NCI-H2227 (cell line): Measurements from ENCODE around the gene SYT13.

Experiments used
- DNase-seq: peaks from one replicate; lab custom pipeline; 2025; ENCODE audit not compliant: unreplicated experiment; lab: John Stamatoyannopoulos, UW

SYT13 gene

DNA sequence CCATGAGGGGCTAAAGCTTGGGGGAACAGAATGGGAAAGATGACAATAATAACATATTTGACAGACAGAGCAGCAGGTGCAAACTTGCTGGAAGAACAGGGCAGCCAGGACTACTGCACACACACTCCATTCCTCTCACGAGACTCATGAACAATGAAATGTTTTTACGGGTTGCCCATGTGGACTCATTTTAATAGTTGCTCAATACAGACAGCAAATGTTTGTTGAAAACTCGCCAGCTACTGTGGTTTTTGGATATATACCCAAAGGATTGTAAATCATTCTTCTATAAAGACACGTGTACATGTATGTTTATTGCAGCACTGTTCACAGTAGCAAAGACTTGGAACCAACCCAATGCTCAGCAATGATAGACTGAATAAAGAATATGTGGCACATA, 10.3 kb downstream of the SYT13 start:
- no peak for DNase-seq

DNA sequence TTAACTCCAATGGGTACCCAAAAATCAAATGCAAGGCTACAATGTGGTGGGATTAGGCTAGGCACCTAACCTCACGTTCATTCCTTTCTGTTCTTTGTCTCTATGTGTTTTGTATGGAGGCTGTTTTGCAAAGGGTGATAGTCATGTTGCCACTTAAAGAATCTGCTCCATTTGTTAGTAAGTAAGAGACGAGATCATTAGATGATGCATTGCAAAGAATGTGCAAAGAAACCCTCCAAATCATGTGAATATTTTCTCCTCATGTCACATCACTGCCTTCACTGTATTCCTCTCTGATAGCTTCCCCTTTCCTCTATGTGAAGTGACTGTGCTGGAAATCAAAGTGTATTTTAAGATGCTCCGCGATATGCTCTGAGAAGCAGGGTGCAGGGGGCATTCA, 11.9 kb downstream of the SYT13 start:
- no peak for DNase-seq

DNA sequence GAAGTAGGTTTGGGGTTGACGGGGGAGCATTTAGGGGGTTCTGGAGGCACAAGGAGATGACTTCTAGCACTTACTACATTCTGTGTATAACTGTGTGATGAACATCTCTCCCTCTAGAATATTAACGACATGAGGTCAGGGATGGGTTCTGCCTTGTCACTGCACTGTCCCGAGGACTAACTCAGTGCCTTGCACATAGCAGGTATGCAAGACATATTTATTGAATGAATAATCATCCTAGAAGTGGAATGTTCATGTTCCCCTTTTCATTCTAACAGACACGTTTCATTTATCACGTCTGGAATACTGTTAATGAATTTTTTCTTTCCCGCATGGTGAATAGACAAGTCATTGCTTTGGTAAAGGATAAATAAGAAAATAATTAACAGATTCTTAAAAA, 12.6 kb downstream of the SYT13 start:
- DNase-seq = no peak

DNA sequence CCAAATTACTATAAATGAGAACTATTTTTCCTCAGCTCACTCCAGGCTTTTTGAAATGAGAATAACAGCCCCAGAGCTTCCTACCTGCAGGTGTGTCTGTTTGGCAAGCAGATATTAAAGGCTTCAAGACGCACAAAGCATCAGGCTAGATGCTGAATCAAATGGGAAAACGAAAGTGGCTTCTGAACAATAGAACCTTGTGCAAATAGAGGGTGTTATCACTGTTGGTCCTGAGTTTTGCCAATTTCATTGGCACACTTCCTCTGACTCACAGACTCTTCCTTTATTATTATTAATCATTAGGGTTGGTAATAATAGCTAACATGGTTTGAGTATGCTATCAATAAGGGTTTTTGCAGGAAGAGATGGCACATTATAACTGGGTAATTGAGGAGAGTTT, 13.4 kb downstream of the SYT13 start:
- DNase-seq = no peak

DNA sequence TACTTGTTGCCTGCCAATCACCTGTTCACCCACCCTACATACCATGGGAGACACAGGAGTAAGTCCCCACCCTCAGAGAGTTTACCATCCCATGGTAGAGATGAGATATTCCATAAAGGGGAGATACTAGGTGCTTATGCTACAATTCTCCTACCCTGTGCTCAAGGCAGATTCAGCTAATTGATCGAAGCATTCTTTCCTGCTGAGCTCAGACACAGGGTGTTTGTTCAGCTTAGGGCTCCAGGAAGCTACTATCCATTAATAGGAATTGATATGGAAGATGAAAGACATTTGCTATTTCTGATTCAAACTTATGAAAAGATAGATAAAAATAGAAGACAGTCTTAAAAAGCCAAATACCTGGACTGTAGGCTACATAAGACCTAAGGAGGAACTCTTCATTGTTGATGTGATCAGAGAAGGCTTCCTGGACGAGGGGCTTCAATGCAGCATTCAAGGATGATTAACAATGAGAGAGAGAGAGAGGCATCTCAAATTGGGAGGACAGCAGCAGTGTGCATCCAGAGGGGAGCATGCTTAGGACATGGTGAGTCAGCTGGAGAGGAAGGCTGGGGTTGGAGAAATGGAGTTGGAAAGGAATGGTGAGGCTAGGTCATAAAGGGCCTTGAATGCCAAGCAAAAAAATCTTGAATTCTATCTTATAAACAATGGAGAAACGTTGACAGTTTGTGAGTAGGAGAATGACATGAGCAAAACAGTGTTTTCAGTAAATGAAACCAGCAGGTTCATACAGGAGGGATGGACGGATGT, 15.0 kb downstream of the SYT13 start:
- DNase-seq = no peak

DNA sequence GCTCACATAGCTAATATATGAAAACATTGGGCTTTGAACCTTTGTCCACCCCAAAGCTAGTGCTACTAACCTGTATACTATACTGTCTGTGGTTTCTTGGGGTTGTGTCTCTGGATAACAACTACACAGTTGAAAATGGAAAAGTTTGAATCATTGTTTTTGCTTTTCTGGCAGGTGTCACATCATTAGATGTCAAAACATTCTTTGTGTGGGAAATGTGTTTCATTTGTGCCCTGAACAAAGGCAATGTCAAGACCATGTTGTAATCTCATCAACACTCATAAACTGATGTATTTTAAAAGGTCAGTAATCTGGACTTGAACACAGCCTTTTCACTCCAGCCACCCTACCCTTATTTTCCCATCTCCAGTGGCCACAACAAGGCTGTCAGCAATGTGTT, 16.5 kb downstream of the SYT13 start:
- DNase-seq = no peak

DNA sequence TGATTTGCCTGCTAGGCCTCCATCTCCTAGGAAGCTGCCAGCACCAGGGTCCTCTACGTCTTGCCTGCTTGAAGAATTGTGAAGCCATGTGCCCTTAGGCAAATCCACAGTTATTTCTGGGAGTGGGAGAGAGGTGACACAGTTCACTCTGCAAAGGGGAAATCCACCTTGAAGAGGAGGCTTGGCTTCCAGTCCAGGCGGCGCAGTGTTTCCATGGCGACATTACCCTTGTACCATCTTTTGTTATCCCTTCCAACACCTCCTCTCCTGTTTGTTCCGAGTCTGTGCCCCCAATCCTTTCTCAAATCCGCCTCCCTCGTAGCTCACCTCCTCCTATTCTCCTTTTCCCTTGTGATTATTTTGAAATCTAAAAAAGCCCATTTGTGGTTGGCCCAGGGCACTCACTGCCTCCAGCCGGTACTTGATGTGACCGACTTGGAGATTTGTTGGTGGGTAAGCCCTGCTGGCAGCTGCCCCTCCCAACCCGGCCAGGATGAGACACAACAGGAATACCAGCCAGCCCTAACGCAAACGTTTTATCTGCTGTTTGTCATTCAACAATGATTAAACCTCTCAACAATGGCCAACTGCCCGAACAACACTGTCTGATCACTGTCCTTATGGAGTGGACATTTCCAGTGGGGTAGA, 18.4 kb downstream of the SYT13 start:
- DNase-seq = peak; percentile 13

DNA sequence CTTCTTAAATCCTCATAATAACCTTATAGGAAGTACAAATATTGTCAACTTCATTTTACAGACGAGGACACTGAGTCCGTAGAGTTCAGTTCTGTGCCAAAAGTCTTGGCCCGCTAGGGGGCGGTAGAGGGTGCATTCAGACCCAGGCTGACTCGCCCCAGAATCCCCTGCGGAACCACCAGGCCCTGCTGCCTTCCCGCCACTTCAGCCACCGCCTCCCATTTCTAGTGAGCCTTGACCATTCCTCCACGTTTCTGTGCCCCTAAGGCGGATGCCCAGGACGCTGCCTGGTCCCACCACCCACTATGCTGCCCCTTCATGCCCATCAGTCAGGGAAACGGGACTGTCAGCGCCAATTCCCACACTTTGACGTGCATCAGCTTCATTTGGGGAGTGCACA, 19.1 kb downstream of the SYT13 start:
- no peak for DNase-seq

DNA sequence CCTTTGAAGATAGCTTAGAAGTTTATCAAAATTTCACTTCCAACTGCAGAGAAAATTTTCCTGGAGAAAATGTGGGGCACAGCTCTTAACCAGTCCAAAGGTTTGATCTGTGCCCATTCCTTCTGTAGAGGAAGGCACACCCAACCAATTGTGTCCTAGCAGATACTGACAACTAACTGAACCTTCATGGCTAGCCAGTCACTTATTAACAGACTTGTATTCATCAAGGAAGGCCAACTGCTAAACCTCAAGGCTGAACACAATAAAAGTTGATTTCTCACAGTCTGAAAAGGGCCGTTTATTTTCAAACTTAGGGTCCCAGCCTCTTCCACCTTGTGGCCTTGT, 19.5 kb downstream of the SYT13 start:
- no peak for DNase-seq

DNA sequence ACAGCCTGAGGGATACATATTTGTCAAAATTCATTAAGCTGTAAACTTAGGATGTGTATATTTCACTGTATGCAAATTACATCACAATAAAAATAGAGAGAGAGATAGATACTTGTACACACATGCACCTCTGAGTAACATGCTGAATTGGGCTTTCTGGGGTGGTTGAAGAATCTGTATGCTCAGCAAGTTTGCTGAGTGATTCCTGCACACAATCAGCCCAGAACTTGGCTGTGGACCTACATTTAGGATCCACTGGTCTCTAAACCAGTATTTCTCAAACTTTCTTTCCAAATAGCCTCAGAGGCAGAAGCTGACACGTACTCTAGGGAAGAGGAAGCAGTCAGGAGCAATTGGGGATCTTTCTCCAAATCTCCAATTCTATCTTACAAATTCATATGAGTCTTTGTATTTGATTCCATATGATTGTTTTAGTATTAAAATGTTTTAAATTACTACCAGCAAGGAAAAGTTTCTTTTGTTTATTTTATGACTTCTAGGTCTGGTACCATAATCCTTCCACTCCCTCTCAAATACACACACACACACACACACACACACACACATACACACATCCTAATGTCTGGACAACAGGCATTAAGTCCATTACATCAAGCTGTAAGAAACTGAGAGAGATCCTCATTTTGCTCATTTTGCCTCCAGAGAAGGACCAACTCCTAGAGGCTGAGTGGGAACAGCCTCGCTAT, 20.0 kb downstream of the SYT13 start:
- DNase-seq = no peak

DNA sequence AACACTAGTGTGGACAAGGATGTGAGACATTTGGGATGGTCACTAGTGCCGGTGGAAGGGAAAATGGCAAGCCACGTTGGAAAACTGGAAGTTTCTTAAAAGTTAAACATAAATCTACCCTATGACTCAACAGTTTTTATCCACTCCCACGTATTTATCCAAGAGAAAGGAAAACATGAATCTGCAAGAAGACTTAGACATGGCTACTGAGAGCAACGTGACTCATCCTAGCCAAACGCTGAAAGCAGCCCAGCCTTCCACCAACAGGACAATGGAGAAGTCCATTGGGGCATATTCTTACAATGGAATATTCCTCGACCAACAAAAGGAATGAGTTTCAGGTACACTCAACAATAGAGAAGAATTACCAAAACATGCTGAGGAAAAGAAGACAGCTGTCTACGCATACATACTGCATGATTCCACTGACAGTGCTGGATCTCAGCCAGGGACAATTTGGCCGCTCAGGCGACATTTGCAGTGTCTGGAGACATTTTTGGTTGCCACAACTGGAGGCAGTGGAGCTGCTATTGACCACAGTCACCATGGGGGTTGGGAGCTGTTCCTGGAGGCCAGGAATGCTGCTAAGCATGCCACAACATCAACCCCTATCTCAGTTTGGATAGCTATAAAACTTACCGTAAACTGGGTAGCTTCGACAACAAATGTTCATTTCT, 21.2 kb downstream of the SYT13 start:
- DNase-seq = no peak

DNA sequence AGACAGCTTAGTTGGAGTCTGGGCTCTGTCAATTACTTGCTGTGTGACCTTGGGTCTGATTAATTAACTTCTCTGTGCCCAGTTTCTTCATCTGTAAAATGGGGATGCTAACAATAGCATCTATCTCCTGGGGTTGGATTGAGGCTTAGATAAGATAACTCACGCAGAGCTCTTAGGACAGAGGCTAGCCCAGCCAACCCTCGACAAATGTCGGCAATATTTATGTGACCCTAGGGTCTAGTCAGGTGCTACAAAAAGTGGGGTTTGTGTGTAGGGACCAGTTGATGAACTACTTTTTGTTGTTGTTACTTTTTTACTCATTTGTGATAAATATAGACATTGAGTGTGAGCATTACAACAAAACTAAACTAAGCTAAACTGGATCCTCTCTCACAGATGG, 22.4 kb downstream of the SYT13 start:
- no peak for DNase-seq

DNA sequence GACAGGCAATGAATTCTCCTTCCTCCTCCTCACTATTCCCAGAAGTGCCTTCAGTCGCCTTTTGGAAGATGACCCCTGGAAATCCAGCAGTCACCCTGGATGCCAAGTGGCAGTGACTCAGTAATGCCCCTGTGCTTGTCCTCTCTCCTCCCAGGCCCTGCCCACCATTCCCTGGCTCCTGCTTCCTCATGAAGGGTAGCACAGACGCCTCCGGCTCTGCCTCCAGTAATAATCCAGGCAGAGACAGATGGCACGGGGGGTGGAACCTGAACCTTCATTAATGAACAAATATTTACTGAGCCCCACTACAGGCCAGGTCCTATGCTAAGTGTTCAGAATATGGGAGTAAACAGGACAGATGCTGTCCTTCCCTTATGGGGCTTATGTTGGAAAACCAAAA, 23.2 kb downstream of the SYT13 start:
- no peak for DNase-seq

DNA sequence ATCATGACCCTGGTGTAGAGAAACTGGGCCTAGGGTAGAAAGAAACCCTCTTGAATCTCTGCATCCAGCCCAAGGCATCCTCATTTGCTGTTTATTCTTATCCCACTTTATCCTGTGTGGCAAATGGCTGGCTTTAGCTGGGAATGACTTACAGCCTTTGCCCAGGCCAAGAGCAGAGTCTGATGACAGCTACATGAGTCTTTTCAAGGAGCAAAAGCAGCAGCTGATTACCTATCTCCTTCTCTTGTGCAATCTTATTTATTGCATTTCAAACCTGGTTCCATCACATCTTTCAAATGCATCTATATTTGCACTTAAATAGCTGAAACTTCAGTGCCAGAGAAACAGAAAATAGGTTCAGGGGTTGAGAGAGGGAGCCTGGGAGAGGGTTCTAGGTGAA, 26.1 kb downstream of the SYT13 start:
- no peak for DNase-seq

DNA sequence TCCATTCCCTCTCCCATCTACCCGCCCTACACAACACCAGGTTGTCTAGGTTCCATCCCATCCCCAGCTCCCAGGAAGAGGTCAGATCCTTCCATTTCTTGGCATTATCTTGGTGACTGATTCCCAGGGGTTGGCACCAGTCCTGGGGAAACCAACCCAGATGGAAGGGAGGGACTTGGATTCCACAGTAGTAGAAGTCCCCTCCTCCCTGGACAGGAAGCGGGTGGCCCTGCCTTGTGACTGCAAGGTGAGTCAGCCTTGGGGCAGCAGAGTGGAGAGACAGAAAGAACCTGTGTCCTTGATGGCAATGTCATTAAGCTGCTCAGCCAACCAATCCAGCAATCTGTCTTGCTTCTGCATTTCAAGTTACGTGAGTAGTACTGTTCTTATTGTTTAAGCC, 26.5 kb downstream of the SYT13 start:
- no peak for DNase-seq

DNA sequence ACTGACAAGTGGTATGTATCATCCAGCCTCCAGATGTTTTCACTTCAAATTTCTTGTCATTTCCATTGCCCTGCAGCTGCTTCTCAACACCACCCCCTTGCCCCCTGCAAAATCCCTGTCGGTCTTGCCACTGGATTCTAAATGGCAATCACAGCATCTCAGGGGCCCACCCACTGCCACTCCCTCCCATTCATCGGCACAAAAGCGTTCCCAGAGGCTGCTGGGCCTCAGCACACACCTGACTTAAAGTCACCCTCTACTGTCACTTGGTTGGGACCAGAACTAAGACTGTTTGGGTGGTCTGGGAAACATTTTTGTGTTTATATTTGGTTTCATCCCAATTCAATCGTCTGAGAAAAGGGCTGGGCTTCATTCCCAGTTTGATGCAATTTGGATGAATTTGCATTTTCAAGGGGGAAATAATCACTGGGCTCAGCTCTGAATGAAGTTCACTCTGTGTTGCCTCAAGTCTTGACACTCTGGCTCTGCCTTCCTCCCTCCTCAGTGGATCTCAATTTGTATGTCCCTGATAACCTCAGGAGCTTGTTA, 27.1 kb downstream of the SYT13 start:
- DNase-seq = no peak

DNA sequence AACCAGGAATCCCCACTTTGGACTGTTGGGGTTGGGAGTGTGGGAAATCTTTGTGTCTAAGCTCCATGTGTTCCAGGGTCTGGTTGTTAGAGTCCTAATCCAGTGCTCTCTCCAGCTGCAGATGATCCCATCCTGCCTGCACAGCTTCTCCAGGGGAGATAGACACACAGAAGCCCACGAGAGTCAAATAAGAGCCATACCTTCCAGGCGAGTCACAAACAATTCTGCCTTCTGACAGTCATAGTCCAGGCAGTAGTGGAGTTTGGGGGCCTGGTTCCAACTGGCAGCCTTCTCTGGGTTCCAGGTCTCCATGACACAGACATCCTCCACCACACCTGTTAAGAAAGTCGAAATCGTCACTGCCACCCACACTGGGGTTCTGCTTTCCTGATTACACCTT, 32.1 kb downstream of the SYT13 start:
- no peak for DNase-seq

DNA sequence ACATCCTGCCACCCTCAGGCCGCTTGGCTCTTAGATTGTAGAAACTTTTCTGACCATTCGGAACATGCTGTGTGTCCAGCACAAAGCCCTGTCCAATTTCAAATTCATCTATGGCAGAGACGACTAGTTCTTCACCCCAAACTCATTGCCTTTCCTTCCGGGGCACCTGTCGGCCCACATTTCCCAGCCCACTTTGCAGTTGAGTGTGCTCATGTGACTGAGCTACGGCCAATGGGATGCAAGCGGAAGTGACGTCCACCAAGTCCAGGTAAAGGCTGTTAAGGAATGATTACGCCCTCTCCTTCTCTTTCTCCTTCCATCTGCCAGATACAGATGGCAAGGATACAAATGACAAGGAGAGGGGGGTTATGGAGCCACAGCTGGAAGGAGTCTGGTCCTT, 32.5 kb downstream of the SYT13 start:
- no peak for DNase-seq

DNA sequence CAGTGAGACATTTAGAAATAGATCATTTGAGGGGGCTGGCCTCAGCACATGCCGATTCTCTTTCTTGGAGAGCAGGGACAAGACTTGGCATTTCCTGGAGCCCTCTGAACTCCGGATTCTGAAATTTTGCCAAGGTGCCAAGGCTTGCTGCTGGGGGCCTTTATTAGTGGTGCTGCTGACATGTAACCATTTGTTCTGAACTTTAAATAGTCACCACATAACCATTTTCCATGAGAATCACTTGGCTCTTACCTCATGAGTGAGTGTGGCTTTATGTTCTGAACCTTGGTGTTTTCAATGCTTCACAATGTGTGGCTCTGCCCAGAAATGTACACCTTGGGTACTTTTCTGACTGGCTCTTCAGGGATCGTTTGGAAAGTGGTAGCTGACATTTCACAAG, 33.3 kb downstream of the SYT13 start:
- DNase-seq = no peak

DNA sequence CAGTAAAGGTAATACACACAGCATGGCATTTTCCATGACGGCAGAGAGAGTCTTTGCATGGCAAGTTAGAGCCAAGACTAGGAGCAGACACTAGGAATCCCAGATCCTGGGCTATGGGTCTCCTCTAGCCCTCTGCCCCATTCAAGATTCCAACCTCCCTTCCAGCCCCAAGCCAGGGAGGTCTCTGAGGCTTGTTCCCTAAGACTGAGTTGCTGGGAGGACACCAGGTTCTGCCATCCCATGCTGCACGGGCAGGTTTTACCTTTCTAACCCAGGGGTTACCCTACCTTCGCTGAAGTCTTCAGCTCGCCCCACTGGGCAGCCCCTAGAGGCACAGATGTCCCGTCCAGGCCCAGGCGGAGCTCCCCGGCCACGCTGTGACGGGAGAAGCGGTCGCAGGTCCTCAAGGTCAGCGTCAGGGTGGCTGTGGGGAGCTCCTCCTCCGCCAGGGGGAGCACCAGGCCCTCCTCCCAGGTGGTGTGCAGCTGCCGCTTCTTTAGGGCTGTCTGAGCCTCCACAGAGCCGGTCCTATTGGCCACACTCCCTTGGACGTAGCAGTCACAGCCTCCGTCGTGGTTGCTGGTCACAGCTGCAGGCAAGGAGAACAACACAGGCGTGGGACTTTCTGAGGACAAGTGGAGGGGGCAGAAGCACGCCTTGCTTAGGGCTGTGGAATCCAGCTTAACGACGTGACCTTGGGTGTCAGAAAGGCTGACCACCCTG, 33.8 kb downstream of the SYT13 start:
- DNase-seq = no peak
